K562 (cell line): Measurements from ENCODE around the gene GPR142. TPM values are rescaled to one million over a fixed set of nuclear protein-coding genes. Genes with fewer than 3 reads are reported as not detected.
A peak's percentile ranks its signal among the peaks of the same experiment; 100 is the strongest.

Experiments used
- ATAC-seq: fragments of 200-7000 bp; cut with Tn5 transposase; 3 replicates; pipeline ENCODE4 v1.9.1; 2020; ENCODE audit warnings: moderate library complexity
- BruUV-seq: library from RNA; stranded (reverse); fragments of 400-500 nt; replicated peaks from 2 replicates; lab custom pipeline; 2021; lab: Mats Ljungman, UMichigan
- CTCF ChIA-PET: fragments of 300-600 bp; formaldehyde crosslinking; extraction: SDS; loops from one replicate; lab custom pipeline; 2021; ENCODE audit warnings: low intra/inter-chr PET ratio; lab: Yijun Ruan, JAX
- POLR2A ChIA-PET: fragments of 300-600, 350-650 bp; sonication (Branson Sonifier 250); formaldehyde crosslinking; extraction: SDS; loops from one replicate; lab custom pipeline; 2021; ENCODE audit warnings: antibody characterized with exemption, inconsistent platforms; lab: Yijun Ruan, JAX
- DNase-seq, 4 experiments: peaks; one replicate each; pipeline versions ENCODE4 v3.0.0 to v3.0.0-alpha.2; 2011 to 2018; ENCODE audit warnings: low spot score in 3 of 4, mixed read lengths in 3 of 4; ENCODE audit errors: extremely low read depth in 1 of 4
- FAIRE-seq: peaks from 2 replicates; lab custom pipeline; 2011; peaks lifted over from hg19 to GRCh38; lab: Jason Lieb, UNC
- H2AFZ ChIP-seq: 2 replicates; pipeline ENCODE4 v1.6.0; 2011; ENCODE audit warnings: low read depth, low read length, control low read depth, inconsistent platforms
- H3K27ac ChIP-seq: fragments of 200-600 bp; 3 replicates; pipeline ENCODE4 v1.8.0; 2011; ENCODE audit warnings: low read depth, mild to moderate bottlenecking, control low read depth, inconsistent platforms, low read length, moderate library complexity, mixed read lengths; ENCODE audit errors: extremely low read depth
- H3K27me3 ChIP-seq, 2 experiments: fragments of 300-600 bp in 1 of 2; 2 replicates in 1 of 2; 3 replicates in 1 of 2; pipeline versions ENCODE4 v1.6.0 to v1.8.0; 2011; ENCODE audit warnings: inconsistent platforms in 2 of 2, low read length in 2 of 2, mild to moderate bottlenecking in 1 of 2, mixed read lengths in 1 of 2, moderate library complexity in 1 of 2; ENCODE audit not compliant: control insufficient read depth in 2 of 2, insufficient read depth in 2 of 2
- H3K36me3 ChIP-seq: fragments of 300-600 bp; 3 replicates; pipeline ENCODE4 v1.8.0; 2011; ENCODE audit warnings: mild to moderate bottlenecking, low read length, inconsistent platforms; ENCODE audit not compliant: control insufficient read depth, insufficient read depth
- H3K4me1 ChIP-seq, 2 experiments: fragments of 200-600 bp in 1 of 2; replicated peaks in 1 of 2; 2 replicates in 1 of 2; 3 replicates in 1 of 2; pipeline versions ENCODE4 v1.5.1 to v1.8.0; 2011; ENCODE audit warnings: inconsistent platforms in 2 of 2, low read length in 2 of 2, mild to moderate bottlenecking in 1 of 2, mixed read lengths in 1 of 2, moderate library complexity in 1 of 2; ENCODE audit not compliant: control insufficient read depth in 2 of 2, insufficient read depth in 2 of 2
- H3K4me2 ChIP-seq: 2 replicates; pipeline ENCODE4 v1.6.1; 2011; ENCODE audit warnings: low read length, control low read depth, inconsistent platforms, mixed read lengths; ENCODE audit not compliant: insufficient read depth
- H3K4me3 ChIP-seq: fragments of 200-600 bp; sonication (generic), shearing (Covaris generic); 2 replicates; pipeline ENCODE4 v1.5.1; 2016; ENCODE audit warnings: control low read depth, inconsistent platforms
- H3K79me2 ChIP-seq: fragments of 200-600 bp; 3 replicates; pipeline ENCODE4 v1.8.0; 2011; ENCODE audit warnings: low read length, inconsistent platforms; ENCODE audit not compliant: control insufficient read depth, insufficient read depth
- H3K9ac ChIP-seq, 2 experiments: 2 replicates each; pipeline versions ENCODE4 v1.6.0 to v1.6.1; 2011; ENCODE audit warnings: low read depth in 2 of 2, low read length in 2 of 2, control low read depth in 1 of 2, inconsistent platforms in 1 of 2, mild to moderate bottlenecking in 1 of 2, mixed read lengths in 1 of 2; ENCODE audit not compliant: insufficient read depth in 1 of 2
- H3K9me1 ChIP-seq: one replicate; pipeline ENCODE4 v1.6.0; 2011; ENCODE audit warnings: inconsistent platforms, mild to moderate bottlenecking, low read length, moderate library complexity; ENCODE audit not compliant: control insufficient read depth, insufficient read depth
- H3K9me3 ChIP-seq: replicated peaks from 2 replicates; pipeline ENCODE4 v1.5.1; 2011; ENCODE audit warnings: low read depth, low read length, inconsistent platforms; ENCODE audit not compliant: control insufficient read depth, insufficient read depth
- H4K20me1 ChIP-seq: replicated peaks from 2 replicates; pipeline ENCODE4 v1.6.1; 2011; ENCODE audit warnings: low read length, inconsistent platforms, mixed read lengths; ENCODE audit not compliant: control insufficient read depth, insufficient read depth
- CBX1 ChIP-seq: sonication (generic); IDR thresholded peaks from 2 replicates; pipeline ENCODE4 v1.6.1; 2016; ENCODE audit warnings: antibody characterized with exemption, low read depth, mild to moderate bottlenecking
- EWSR1 ChIP-seq: fragments of 450-650 bp; IDR thresholded peaks from 2 replicates; pipeline ENCODE4 v1.6.1; 2018; ENCODE audit warnings: borderline replicate concordance, mild to moderate bottlenecking, low read depth, moderate library complexity; ENCODE audit not compliant: partially characterized antibody
- HNRNPUL1 ChIP-seq: fragments of 200-400 bp; formaldehyde crosslinking; IDR thresholded peaks from 2 replicates; pipeline ENCODE4 v1.6.1; 2017; ENCODE audit warnings: low read length
- KDM1A ChIP-seq, 2 experiments: fragments of 450-650 bp; IDR thresholded peaks; 2 replicates each; pipeline ENCODE4 v1.6.1; 2016; ENCODE audit warnings: mild to moderate bottlenecking in 2 of 2
- RAD21 ChIP-seq, 2 experiments: fragments of 250-450 bp in 1 of 2; fragments of 450-650 bp in 1 of 2; sonication (Bioruptor Pico) in 1 of 2; formaldehyde crosslinking in 1 of 2; IDR thresholded peaks in 1 of 2; conservative IDR thresholded peaks in 1 of 2; 2 replicates each; pipeline versions ENCODE4 v1.4.0 to v1.8.0; 2020 to 2022; ENCODE audit warnings: mild to moderate bottlenecking in 2 of 2, moderate library complexity in 1 of 2
- SETDB1 ChIP-seq: IDR thresholded peaks from one replicate; pipeline ENCODE4 v1.6.1; 2012; ENCODE audit warnings: low read length, control low read depth, inconsistent platforms
- YBX1 ChIP-seq: fragments of 450-650 bp; IDR thresholded peaks from 2 replicates; pipeline ENCODE4 v1.7.1; 2016; ENCODE audit warnings: mild to moderate bottlenecking
- ZBED1 ChIP-seq: IDR thresholded peaks from 2 replicates; pipeline ENCODE4 v1.6.1; 2014
- ZNF79 ChIP-seq: fragments of 250-450 bp; sonication (Bioruptor Pico); IDR thresholded peaks from 2 replicates; pipeline ENCODE4 v1.4.0; 2020; ENCODE audit warnings: low read depth, mild to moderate bottlenecking, moderate library complexity
- WGBS: fragments of 100-300 bp; shearing (Covaris generic); methylation state at CpG from one replicate; pipeline ENCODE4 v1.1.6; 2016; ENCODE audit warnings: low coverage, mixed read lengths; ENCODE audit not compliant: insufficient coverage; ENCODE audit errors: missing lambda C conversion rate; 5-methylcytosine and 5-hydroxymethylcytosine counted together
- in situ Hi-C: fragments of 300-500 bp; cut with MboI; formaldehyde crosslinking; loops from 4 replicates; pipeline ENCODE4 v1.15.0; 2018; ENCODE audit warnings: inconsistent platforms, mixed read lengths
- intact Hi-C: fragments of 100-400 bp; cut with micrococcal nuclease; formaldehyde crosslinking; loops from 2 replicates; pipeline ENCODE4 v1.14.2; 2022
- polyA plus RNA-seq, 8 experiments: library from polyadenylated mRNA; depleted of rRNA in 4 of 8; stranded (reverse) in 5 of 8; unstranded in 3 of 8; fragments of >200 nt; fragmentation: Nextera tagmentation in 2 of 8; fragmentation: Illumina TruSeq in 1 of 8; extraction: Ambion mirVana in 2 of 8; extraction: Trizol in 1 of 8; gene quantifications; 2 replicates each; pipeline versions ENCODE4 v1.2.1 to v1.2.3, GENCODE V29; 2011 to 2014; ENCODE audit warnings: inconsistent platforms in 1 of 8, missing spikeins in 1 of 8
- total RNA-seq, 7 experiments: library from RNA; depleted of rRNA in 6 of 7; stranded (reverse); fragments of >200 nt in 6 of 7; fragmentation: Illumina TruSeq in 2 of 7; extraction: Trizol in 2 of 7; gene quantifications; 2 replicates each; pipeline versions ENCODE4 v1.2.1 to v1.2.3, GENCODE V29; 2011 to 2021; ENCODE audit warnings: low replicate concordance in 1 of 7
- TF ChIP-seq, protein P1 (sequence below): fragments of 450-650 bp; formaldehyde crosslinking; IDR thresholded peaks from 2 replicates; pipeline ENCODE4 v1.4.0; 2020; ENCODE audit warnings: mild to moderate bottlenecking, mixed read lengths
- TF ChIP-seq, protein P2 (sequence below): fragments of 450-650 bp; IDR thresholded peaks from 2 replicates; pipeline ENCODE4 v1.6.1; 2016; ENCODE audit warnings: missing biosample characterization, missing genetic modification characterization

The GPR142 gene
- total and polyA plus RNA-seq, 9 of the 15 experiments (the other 6 are each of a cell fraction or from before 2014, with no cell fraction given): not detected

DNA sequence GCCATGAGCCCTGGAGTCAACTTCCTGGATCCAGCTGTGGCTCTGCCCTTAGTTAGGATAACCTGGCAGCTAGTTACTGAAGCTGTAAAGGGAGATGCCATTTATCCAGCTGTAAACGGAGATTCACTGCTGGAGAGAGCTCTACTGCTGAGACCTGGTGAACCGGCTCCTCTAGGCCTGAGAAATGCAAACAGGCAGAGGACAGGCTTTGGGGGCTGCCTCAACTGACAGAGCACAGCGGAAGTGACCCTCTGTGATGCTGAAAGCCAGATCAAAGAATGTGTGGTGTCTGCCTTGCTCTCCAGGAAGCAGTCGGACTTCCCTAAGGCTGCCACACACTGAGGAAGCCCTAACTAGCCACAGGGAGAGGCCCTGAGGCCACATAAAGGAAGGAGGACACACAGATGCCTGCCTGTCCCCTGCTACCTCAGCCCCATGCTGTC is 42.7 kb downstream of the GPR142 start:
- H3K4me3 ChIP-seq: no peak overlapping the region
- POLR2A ChIA-PET: interaction anchor here (0.8 to 0.9 kb wide), 2 partner anchors 8 to 135 kb away, joined by 3 read pairs; no protein-coding TSS in a partner anchor
- ATAC-seq: no peak

DNA sequence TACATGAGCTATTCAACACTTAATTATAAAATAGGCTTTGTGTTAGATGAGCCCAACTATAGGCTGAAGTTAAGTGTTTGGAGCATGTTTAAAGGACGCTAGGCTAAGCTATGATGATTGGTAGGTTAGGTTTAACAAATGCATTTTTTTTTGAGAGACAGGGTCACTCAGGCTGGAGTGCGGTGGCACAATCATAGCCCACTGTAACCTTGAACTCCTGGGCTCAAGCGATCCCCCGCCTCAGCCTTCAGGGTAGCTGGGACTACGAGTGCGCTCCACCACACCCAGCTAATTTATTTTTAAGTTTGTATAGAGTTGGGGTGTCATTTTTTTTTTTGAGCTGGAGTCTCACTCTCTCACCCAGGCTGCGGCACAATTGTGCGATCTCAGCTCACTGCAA is 45.3 kb downstream of the GPR142 start:
- ChIA-PET CTCF (no interaction called here), POLR2A (interaction anchor here (0.9 to 1.4 kb wide), 2 partner anchors 21 to 38 kb away, joined by 4 read pairs; no protein-coding TSS in a partner anchor)
- FAIRE-seq (no peak), ATAC-seq (no peak), DNase-seq (no peak)
- Histone ChIP-seq H3K4me3 (no peak overlapping the region), H3K4me2 (no peak overlapping the region), H3K9me1 (no peaks in the 10 kb centered on the region), H3K9me3 (no peaks in the 10 kb centered on the region), H3K4me1 (no peaks in the 10 kb centered on the region; a peak in 1 of 5 replicates), H3K27me3 (peaks cover 15 to 48% of the 10 kb centered on the region in 2 experiments), H3K9ac (no peak overlapping the region), H3K27ac (no peak overlapping the region), H4K20me1 (0 out of 2 replicates have a peak, but pooled peaks cover 2% of the 10 kb centered on the region)
- in situ Hi-C loops: no loop called here
- no TSS peak for BruUV-seq
- 18% methylated on average over 8 of the region's 8 CpGs for WGBS
- intact Hi-C loops: no loop called here
- no peak for TF ChIP-seq HNRNPUL1
- TF ChIP-seq ZBED1: no peak
- TF ChIP-seq SETDB1: no peak
- no peak for TF ChIP-seq EWSR1
- no peak for TF ChIP-seq CBX1
- no peak for TF ChIP-seq YBX1
- TF ChIP-seq, protein P1, sequence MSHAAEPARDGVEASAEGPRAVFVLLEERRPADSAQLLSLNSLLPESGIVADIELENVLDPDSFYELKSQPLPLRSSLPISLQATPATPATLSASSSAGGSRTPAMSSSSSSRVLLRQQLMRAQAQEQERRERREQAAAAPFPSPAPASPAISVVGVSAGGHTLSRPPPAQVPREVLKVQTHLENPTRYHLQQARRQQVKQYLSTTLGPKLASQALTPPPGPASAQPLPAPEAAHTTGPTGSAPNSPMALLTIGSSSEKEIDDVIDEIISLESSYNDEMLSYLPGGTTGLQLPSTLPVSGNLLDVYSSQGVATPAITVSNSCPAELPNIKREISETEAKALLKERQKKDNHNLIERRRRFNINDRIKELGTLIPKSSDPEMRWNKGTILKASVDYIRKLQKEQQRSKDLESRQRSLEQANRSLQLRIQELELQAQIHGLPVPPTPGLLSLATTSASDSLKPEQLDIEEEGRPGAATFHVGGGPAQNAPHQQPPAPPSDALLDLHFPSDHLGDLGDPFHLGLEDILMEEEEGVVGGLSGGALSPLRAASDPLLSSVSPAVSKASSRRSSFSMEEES: no peak
- TF ChIP-seq, protein P2, sequence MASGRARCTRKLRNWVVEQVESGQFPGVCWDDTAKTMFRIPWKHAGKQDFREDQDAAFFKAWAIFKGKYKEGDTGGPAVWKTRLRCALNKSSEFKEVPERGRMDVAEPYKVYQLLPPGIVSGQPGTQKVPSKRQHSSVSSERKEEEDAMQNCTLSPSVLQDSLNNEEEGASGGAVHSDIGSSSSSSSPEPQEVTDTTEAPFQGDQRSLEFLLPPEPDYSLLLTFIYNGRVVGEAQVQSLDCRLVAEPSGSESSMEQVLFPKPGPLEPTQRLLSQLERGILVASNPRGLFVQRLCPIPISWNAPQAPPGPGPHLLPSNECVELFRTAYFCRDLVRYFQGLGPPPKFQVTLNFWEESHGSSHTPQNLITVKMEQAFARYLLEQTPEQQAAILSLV: no peak
- TF ChIP-seq, all 486 proteins: peak for 0
- no peak overlapping the region for H2AFZ ChIP-seq
- H3K79me2 ChIP-seq: no peaks in the 10 kb centered on the region
- H3K36me3 ChIP-seq: no peaks in the 10 kb centered on the region

More for the DNA sequence above, 42.7 kb downstream of the GPR142 start:
- DNase-seq: no peak
- Histone ChIP-seq H3K27ac (no peak overlapping the region), H3K27me3 (peaks cover 11 to 38% of the 10 kb centered on the region in 2 experiments), H3K4me1 (no peaks in the 10 kb centered on the region), H3K4me2 (no peak overlapping the region), H3K79me2 (no peaks in the 10 kb centered on the region), H3K9ac (no peak overlapping the region), H2AFZ (no peak overlapping the region), H3K36me3 (no peaks in the 10 kb centered on the region), H4K20me1 (no peaks in the 10 kb centered on the region), H3K9me3 (no peaks in the 10 kb centered on the region), H3K9me1 (no peaks in the 10 kb centered on the region)
- no peak for FAIRE-seq
- no TSS peak for BruUV-seq
- CTCF ChIA-PET: no interaction called here
- TF ChIP-seq ZNF79 (no peak), RAD21 (CRISPR knock-in tag; conservative IDR thresholded peaks at IDR 0.05 in 1 of 2, IDR thresholded peaks at IDR 0.05 in 1 of 2) (peak in 1 of 2 experiments; percentile 17; a peak in 1 of 4 replicates), KDM1A (IDR thresholded peaks at IDR 0.05) (no peak)
- intact Hi-C loops: no loop called here
- in situ Hi-C loops: no loop called here
- 3% methylated on average over 4 of the region's 4 CpGs for WGBS
